ENCODE results near the gene ZNF423.

The ZNF423 gene

GRCh38 chr16:49528866-49529288 lies 327.0 kb downstream of the ZNF423 start:
- TF ChIP-seq CTCF (IDR thresholded peaks at IDR 0.05; ENCODE audit: insufficient read depth, low read depth, low read length, missing control alignments), result no peak
- H3K4me3 ChIP-seq (ENCODE audit: low read depth, low read length), result no peak overlapping the region
- DNase-seq (ENCODE audit: low read depth), result no peak

GRCh38 chr16:49528060-49528865 lies 327.6 kb downstream of the ZNF423 start:
- H3K4me3 ChIP-seq (ENCODE audit: low read depth, low read length), result peak overlapping the region; percentile 12; the same call in 1 of the 2 replicates
- no peak for DNase-seq (ENCODE audit: low read depth)
- TF ChIP-seq CTCF (IDR thresholded peaks at IDR 0.05; ENCODE audit: insufficient read depth, low read depth, low read length, missing control alignments), result no peak

GRCh38 chr16:49527611-49528010 lies 328.3 kb downstream of the ZNF423 start:
- no peak for TF ChIP-seq CTCF (IDR thresholded peaks at IDR 0.05; ENCODE audit: insufficient read depth, low read depth, low read length, missing control alignments)
- DNase-seq (ENCODE audit: low read depth), result no peak
- H3K4me3 ChIP-seq (ENCODE audit: low read depth, low read length), result no peak overlapping the region

- no peak for TF ChIP-seq CTCF (IDR thresholded peaks at IDR 0.05; ENCODE audit: insufficient read depth, low read depth, low read length, missing control alignments)
- DNase-seq (ENCODE audit: low read depth), result no peak
- H3K4me3 ChIP-seq (ENCODE audit: low read depth, low read length), result no peak overlapping the region
Measured at GRCh38 chr16:49526860-49527365, 329.0 kb downstream of the ZNF423 start.

- no peak overlapping the region for H3K4me3 ChIP-seq (ENCODE audit: low read depth, low read length)
- TF ChIP-seq CTCF (IDR thresholded peaks at IDR 0.05; ENCODE audit: insufficient read depth, low read depth, low read length, missing control alignments), result no peak
Measured at GRCh38 chr16:49524947-49525315, 331.0 kb downstream of the ZNF423 start.

GRCh38 chr16:49524216-49524946 lies 331.5 kb downstream of the ZNF423 start:
- no peak for DNase-seq (ENCODE audit: low read depth)
- no peak for TF ChIP-seq CTCF (IDR thresholded peaks at IDR 0.05; ENCODE audit: insufficient read depth, low read depth, low read length, missing control alignments)
- no peak overlapping the region for H3K4me3 ChIP-seq (ENCODE audit: low read depth, low read length)

More at GRCh38 chr16:49524947-49525315, 331.0 kb downstream of the ZNF423 start:
- no peak for DNase-seq (ENCODE audit: low read depth)
